ENCODE results near the gene ZNF423. TPM values are rescaled to one million over a fixed set of nuclear protein-coding genes. Genes with fewer than 3 reads are reported as not detected.

The ZNF423 gene
- total and polyA plus RNA-seq, 2 experiments from 2014 or later = 14.9 to 41.8 TPM

DNA sequence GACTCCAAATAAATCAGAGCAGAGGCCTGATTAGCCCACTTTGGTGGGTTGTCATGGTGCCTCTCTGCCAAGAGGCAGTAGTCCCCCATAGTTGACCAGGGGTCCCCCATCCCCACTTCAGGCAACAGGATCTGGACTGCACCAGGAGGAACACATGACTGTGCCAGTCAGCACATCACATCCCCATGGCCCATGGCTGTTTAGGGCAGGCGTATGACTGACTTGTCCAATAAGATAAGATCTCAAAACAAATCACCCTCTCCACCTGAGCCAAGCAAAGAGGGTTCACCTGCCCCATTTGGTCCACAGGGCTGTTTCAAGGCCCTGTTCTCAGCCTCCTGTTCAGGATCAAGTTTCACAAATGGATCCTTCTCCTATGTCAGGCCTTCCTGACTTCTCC lies 389.0 kb downstream of the ZNF423 start:
- ATAC-seq (no peak), DNase-seq (ENCODE audit: low spot score) (no peak)
- Histone ChIP-seq H3K4me2 (no peak overlapping the region), H3K9me2 (ENCODE audit: insufficient read depth) (0 out of 2 replicates have a peak, but pooled peaks cover 2% of the 10 kb centered on the region), H3F3A (replicated peaks; ENCODE audit: low read depth) (no peaks in the 10 kb centered on the region), H3K27me3 (ENCODE audit: insufficient read depth) (peaks cover 7% of the 10 kb centered on the region), H3K4me3 (no peak overlapping the region), H3K79me2 (replicated peaks; ENCODE audit: insufficient read depth) (no peaks in the 10 kb centered on the region), H3K27ac (ENCODE audit: low read depth) (no peak overlapping the region), H3K36me3 (ENCODE audit: insufficient read depth) (no peaks in the 10 kb centered on the region), H4K20me1 (replicated peaks; ENCODE audit: insufficient read depth) (no peaks in the 10 kb centered on the region), H3K4me1 (ENCODE audit: insufficient read depth) (0 out of 2 replicates have a peak, but pooled peaks cover 6% of the 10 kb centered on the region), H2AFZ (no peak overlapping the region)
- H3K9me3 Mint-ChIP-seq = no peaks in the 10 kb centered on the region
- H3K27me3 Mint-ChIP-seq (ENCODE audit: insufficient read depth, low read depth, poor library complexity) = peaks cover 21% of the 10 kb centered on the region
- no peak overlapping the region for H3K4me3 Mint-ChIP-seq
- H3K4me1 Mint-ChIP-seq = peaks cover 24% of the 10 kb centered on the region
- TF ChIP-seq STAT1 (IDR thresholded peaks at IDR 0.05; ENCODE audit: unreplicated experiment) = no peak
- no peak for TF ChIP-seq EZH2 (IDR thresholded peaks at IDR 0.05; ENCODE audit: low read depth, unreplicated experiment)
- TF ChIP-seq, protein P1, sequence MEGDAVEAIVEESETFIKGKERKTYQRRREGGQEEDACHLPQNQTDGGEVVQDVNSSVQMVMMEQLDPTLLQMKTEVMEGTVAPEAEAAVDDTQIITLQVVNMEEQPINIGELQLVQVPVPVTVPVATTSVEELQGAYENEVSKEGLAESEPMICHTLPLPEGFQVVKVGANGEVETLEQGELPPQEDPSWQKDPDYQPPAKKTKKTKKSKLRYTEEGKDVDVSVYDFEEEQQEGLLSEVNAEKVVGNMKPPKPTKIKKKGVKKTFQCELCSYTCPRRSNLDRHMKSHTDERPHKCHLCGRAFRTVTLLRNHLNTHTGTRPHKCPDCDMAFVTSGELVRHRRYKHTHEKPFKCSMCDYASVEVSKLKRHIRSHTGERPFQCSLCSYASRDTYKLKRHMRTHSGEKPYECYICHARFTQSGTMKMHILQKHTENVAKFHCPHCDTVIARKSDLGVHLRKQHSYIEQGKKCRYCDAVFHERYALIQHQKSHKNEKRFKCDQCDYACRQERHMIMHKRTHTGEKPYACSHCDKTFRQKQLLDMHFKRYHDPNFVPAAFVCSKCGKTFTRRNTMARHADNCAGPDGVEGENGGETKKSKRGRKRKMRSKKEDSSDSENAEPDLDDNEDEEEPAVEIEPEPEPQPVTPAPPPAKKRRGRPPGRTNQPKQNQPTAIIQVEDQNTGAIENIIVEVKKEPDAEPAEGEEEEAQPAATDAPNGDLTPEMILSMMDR (conservative IDR thresholded peaks at IDR 0.05; ENCODE audit: low read depth in 2 of 2) = no peak
- TF ChIP-seq, protein P2, sequence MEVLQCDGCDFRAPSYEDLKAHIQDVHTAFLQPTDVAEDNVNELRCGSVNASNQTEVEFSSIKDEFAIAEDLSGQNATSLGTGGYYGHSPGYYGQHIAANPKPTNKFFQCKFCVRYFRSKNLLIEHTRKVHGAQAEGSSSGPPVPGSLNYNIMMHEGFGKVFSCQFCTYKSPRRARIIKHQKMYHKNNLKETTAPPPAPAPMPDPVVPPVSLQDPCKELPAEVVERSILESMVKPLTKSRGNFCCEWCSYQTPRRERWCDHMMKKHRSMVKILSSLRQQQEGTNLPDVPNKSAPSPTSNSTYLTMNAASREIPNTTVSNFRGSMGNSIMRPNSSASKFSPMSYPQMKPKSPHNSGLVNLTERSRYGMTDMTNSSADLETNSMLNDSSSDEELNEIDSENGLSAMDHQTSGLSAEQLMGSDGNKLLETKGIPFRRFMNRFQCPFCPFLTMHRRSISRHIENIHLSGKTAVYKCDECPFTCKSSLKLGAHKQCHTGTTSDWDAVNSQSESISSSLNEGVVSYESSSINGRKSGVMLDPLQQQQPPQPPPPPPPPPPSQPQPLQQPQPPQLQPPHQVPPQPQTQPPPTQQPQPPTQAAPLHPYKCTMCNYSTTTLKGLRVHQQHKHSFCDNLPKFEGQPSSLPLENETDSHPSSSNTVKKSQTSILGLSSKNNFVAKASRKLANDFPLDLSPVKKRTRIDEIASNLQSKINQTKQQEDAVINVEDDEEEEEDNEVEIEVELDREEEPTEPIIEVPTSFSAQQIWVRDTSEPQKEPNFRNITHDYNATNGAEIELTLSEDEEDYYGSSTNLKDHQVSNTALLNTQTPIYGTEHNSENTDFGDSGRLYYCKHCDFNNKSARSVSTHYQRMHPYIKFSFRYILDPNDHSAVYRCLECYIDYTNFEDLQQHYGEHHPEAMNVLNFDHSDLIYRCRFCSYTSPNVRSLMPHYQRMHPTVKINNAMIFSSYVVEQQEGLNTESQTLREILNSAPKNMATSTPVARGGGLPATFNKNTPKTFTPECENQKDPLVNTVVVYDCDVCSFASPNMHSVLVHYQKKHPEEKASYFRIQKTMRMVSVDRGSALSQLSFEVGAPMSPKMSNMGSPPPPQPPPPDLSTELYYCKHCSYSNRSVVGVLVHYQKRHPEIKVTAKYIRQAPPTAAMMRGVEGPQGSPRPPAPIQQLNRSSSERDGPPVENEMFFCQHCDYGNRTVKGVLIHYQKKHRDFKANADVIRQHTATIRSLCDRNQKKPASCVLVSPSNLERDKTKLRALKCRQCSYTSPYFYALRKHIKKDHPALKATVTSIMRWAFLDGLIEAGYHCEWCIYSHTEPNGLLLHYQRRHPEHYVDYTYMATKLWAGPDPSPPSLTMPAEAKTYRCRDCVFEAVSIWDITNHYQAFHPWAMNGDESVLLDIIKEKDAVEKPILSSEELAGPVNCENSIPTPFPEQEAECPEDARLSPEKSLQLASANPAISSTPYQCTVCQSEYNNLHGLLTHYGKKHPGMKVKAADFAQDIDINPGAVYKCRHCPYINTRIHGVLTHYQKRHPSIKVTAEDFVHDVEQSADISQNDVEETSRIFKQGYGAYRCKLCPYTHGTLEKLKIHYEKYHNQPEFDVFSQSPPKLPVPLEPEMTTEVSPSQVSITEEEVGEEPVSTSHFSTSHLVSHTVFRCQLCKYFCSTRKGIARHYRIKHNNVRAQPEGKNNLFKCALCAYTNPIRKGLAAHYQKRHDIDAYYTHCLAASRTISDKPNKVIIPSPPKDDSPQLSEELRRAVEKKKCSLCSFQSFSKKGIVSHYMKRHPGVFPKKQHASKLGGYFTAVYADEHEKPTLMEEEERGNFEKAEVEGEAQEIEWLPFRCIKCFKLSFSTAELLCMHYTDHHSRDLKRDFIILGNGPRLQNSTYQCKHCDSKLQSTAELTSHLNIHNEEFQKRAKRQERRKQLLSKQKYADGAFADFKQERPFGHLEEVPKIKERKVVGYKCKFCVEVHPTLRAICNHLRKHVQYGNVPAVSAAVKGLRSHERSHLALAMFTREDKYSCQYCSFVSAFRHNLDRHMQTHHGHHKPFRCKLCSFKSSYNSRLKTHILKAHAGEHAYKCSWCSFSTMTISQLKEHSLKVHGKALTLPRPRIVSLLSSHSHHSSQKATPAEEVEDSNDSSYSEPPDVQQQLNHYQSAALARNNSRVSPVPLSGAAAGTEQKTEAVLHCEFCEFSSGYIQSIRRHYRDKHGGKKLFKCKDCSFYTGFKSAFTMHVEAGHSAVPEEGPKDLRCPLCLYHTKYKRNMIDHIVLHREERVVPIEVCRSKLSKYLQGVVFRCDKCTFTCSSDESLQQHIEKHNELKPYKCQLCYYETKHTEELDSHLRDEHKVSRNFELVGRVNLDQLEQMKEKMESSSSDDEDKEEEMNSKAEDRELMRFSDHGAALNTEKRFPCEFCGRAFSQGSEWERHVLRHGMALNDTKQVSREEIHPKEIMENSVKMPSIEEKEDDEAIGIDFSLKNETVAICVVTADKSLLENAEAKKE (CRISPR knock-in tag; IDR thresholded peaks at IDR 0.05) = no peak
- no peak for TF ChIP-seq ZNF114 (CRISPR knock-in tag; IDR thresholded peaks at IDR 0.05)
- TF ChIP-seq NANOG (IDR thresholded peaks at IDR 0.05; ENCODE audit: borderline replicate concordance) = no peak
- TF ChIP-seq POLR2AphosphoS5 (IDR thresholded peaks at IDR 0.05; ENCODE audit: low read depth) = no peak
- no peak for TF ChIP-seq JUNB (IDR thresholded peaks at IDR 0.05; ENCODE audit: unreplicated experiment)
- TF ChIP-seq EZH2phosphoT487 (IDR thresholded peaks at IDR 0.05; ENCODE audit: unreplicated experiment) = no peak
- TF ChIP-seq, protein P3, sequence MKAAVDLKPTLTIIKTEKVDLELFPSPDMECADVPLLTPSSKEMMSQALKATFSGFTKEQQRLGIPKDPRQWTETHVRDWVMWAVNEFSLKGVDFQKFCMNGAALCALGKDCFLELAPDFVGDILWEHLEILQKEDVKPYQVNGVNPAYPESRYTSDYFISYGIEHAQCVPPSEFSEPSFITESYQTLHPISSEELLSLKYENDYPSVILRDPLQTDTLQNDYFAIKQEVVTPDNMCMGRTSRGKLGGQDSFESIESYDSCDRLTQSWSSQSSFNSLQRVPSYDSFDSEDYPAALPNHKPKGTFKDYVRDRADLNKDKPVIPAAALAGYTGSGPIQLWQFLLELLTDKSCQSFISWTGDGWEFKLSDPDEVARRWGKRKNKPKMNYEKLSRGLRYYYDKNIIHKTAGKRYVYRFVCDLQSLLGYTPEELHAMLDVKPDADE (IDR thresholded peaks at IDR 0.05) = no peak
- no peak for TF ChIP-seq ZNF331 (CRISPR knock-in tag; IDR thresholded peaks at IDR 0.05; ENCODE audit: low read depth)
- no peak for TF ChIP-seq CREB1 (CRISPR knock-in tag; IDR thresholded peaks at IDR 0.05; ENCODE audit: low read depth)
- H3K36me3 Mint-ChIP-seq (ENCODE audit: low read depth) = no peaks in the 10 kb centered on the region
- H3K27ac Mint-ChIP-seq = no peak overlapping the region
